HPDE6-E6E7 (cell line): ENCODE results near the gene TMEM258.

Experiments used
- DNase-seq: peaks from one replicate; pipeline ENCODE4 v3.0.0; 2011; ENCODE audit warnings: missing footprints; ENCODE audit errors: extremely low spot score

TMEM258 gene

GRCh38 chr11:61792310-61793082 lies at the start of gene TMEM258, which contains the start of gene FEN1:
Gene TMEM258, minus strand, starts transcription at chr11:61792599. Its CDS starts 41 bp downstream, at chr11:61792558.
Gene FEN1, plus strand, starts transcription at chr11:61792911. Its CDS starts 2,451 bp downstream, at chr11:61795362.
- DNase-seq = peak; percentile 90

DNA sequence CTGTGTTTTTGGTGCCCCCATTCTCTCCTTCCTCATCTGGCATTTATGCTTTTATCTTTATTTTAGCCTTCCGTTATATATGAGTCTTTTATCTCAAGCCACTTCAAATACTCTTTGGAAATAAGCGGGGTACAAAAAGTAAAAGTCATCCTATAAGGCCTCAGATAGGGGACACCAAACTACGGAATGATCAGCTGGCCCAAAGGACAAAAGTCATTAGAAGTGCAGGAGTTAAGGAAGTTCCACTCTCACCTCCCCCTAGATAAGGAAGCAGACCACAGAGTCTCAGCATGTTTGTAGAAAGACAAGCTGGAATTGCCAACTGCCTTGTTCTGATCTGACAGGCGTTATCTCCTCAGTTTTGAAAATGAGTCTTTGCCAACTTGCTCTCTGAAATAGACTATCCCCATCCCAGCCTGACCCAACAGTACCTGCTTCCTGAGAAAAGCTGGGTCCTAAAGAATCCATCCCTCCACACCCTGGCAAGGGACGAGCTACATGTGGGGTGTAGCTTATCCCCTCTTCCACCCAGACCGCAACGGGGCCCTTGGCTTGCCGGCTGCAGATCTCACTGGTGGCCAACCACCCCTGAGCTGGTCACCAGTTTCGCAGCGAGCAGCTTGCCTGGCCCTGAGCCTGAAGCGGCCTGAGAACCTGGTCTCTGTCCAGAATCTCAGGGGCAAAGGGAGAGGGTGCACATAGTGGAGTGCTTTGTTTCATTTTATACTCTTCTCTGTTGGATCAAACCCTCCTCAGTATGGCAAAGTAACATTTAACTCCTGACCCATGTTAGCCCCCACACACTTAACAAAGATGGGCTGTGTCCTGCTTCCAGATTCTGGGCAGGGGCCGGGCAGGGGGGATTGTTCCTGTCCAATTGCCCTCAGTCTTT lies 49.5 kb upstream of the TMEM258 start:
- DNase-seq = no peak

- no peak for DNase-seq
These were observed 48.0 kb upstream of the TMEM258 start for GRCh38 chr11:61840371-61840770.

- DNase-seq = no peak
These were observed 47.3 kb upstream of the TMEM258 start for GRCh38 chr11:61839742-61840141.

- no peak for DNase-seq
These were observed 46.5 kb upstream of the TMEM258 start for GRCh38 chr11:61838921-61839320.

DNA sequence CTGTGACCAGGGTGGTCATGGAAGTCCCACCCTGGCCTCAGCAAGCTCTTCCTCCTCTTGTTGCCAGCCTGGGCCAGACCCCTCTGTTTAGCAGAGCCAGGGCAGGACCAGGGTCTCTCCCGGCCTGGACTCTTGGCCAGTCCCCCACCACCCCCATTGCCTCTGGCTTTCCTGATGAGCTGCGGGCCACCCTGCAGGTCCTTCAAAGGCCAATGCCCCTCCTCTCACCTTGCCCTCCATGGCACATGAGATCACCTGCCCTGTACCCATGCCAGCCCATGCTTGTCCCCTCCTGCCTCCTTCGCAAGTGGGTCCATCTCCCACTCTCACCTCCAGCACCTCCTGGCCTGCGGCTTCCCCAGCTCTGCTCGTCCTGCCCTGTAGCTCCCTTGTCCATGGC lies 46.1 kb upstream of the TMEM258 start:
- no peak for DNase-seq

GRCh38 chr11:61837411-61838005 lies 45.1 kb upstream of the TMEM258 start:
- DNase-seq = no peak

DNA sequence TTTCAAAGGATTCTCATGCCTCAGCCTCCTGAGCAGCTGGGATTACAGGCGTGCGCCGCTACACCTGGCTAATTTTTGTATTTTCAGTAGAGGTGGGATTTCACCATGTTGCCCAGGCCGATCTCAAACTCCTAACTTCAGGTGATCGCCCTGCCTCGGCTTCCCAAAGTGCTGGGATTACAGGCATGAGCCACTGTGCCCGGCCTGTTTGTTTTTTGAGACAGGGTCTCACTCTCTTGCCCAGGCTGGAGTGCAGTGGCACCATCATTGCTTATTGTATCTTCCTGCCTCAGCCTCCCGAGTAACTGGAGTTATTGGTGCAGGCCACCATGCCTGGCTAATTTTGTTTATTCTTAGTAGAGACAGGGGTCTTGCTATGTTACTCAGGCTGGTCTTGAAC lies 43.8 kb upstream of the TMEM258 start:
- DNase-seq = no peak

DNA sequence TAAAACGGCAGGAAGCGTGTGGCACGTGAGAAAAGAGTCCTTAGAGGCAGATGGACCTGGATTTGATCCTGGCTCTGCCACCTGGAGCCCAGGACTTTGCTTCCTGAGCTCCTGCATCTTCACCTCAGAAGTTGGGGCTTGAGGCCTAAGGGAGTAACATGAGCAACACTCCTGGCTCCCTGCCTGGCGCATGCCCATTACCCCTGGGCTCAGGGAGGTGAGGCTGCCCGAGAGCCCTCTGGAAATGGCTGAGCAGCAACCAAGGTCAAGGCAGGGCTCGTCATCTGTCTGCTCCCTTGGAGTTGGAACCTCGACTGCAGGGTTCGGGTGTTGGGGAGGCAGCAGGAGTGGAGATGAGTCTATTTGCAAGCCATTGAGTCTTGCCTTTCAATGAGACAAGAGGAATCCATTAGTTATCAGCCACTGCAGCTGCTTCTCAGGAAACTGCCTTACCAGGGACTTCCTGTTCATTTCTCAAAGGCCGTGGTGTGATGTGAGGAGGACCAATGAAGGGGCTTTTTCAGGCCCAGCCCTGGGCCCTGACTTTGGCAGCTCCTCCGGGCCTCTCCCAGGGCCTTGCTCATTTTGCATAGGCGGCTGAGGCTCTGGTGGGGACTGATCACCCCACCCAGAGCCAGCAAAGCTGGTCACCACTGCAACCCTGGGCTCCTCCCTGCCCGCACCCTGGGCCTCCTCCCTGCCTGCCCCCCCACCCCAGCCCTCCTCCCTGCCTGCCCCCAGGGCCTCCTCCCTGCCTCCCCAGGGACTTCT lies 42.1 kb upstream of the TMEM258 start:
- DNase-seq = no peak

GRCh38 chr11:61833926-61834277 lies 41.5 kb upstream of the TMEM258 start:
- no peak for DNase-seq

GRCh38 chr11:61833471-61833870 lies 41.1 kb upstream of the TMEM258 start:
- no peak for DNase-seq

- no peak for DNase-seq
These were observed 40.4 kb upstream of the TMEM258 start for GRCh38 chr11:61832754-61833153.

GRCh38 chr11:61832207-61832606 lies 39.8 kb upstream of the TMEM258 start:
- no peak for DNase-seq

DNA sequence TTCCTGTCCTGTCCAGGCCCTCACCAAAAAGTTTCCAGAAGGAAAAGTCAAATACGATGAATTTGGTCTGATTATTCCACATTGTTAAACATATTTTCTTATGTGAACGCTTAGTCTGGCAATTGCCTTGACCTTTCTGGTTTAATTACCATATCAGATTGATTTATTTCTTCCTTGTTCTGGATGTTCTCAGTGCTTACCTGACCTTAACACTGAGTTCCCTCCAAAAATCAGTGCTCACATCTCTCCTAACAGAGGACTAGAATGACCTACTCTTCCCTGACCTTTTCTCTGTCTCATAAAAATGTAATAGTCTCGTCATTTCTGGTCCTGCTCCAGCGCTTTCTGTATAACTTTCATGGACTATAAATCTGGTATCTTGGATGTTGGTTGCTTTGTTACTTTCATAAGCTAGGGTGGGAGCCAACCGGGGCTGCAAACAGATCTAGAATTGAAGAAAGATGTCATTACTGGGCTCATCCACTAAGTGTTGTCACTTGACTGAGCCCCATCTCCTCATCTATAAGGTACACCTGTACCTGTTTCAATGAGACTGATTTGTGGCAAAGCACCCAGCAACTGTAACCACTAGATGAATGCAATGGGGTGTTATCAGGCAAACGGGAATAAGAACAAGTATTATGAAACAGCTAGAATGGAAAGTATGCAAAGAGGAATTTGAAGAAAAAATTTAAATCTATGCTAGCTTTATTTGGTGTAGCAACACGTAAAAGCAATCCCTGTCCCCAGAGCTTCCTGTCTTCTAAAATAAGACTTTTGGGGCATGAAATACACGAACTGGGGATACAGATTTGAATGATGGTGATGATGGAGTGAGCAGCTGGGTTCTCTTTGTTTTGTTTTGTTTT lies 38.1 kb upstream of the TMEM258 start:
- DNase-seq = no peak

DNA sequence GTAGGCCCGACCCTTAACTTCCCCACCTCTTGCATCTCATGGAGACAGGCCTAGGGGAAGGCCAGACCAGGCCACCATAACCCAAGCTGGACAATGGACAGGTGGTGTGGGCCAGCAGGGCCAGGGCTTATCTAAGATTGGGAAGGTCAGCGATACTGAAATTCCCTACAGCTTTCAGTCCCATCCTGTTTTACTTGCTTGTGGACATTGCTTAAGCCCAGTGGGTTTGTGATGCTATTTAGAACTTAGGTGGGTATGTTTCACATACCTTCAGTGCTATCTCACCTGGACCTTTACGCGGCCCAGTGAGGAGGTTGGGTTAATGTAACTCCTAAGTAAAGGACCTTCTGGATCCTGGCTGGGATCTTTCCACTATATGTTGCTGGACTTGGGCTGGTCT lies 37.4 kb upstream of the TMEM258 start:
- DNase-seq = no peak

DNA sequence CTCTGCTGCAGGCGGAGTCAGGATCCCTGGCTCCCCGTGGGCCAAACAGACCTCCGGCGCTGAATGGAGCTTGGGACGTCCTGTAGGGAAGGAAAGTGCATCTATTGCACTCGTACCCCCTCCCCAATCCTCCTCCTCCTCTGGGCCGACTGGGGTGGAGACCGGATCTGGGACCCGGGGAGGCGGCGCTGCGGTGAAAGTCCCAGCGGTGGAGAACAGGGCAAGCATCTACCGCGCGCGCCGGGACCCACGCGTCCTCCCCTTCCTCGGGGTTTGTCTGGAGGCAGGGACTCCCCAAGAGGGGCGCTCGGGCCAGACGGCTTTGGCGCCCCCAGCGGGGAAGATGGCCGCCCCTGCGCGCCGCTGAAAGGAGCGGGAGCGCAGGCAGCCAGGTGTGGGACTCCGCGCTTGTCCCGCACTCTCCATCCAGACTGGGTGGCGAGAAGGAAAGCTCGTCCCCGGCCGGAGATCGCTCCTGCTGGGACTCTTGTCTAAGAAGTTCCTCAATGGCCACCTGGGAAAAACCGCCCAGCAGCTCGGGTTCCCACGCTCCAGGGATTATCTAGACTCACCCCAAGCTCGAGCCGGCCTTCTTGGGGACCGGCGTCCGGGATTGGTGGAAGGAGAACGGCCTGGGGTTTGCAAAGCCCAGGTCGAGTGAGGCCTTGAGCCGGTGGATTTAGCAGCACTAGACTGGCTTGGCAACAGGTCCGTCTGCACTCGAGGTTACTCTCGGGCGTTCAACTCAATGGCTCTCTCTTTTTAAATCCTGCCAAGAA lies 36.4 kb upstream of the TMEM258 start:
- peak; percentile 47 for DNase-seq

DNA sequence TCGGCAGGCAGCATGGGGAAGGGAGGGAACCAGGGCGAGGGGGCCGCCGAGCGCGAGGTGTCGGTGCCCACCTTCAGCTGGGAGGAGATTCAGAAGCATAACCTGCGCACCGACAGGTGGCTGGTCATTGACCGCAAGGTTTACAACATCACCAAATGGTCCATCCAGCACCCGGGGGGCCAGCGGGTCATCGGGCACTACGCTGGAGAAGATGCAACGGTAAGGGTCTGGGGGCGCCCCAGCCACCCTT lies 35.9 kb upstream of the TMEM258 start:
- DNase-seq = no peak

- DNase-seq = peak; percentile 61
These were observed 35.4 kb upstream of the TMEM258 start, which contains the start of gene FADS2 for GRCh38 chr11:61827571-61828378. Gene FADS2, plus strand, starts transcription at chr11:61828300. Its CDS starts 91 bp downstream, at chr11:61828391.

GRCh38 chr11:61826930-61827570 lies 34.7 kb upstream of the TMEM258 start:
- no peak for DNase-seq
